ENCODE results near the gene NOS2. TPM values are rescaled to one million over a fixed set of nuclear protein-coding genes. Genes with fewer than 3 reads are reported as not detected.

Gene NOS2
- total and polyA plus RNA-seq, 3 donors from 2014 or later = 0.53 to 1.4 (median 0.87) TPM

DNA sequence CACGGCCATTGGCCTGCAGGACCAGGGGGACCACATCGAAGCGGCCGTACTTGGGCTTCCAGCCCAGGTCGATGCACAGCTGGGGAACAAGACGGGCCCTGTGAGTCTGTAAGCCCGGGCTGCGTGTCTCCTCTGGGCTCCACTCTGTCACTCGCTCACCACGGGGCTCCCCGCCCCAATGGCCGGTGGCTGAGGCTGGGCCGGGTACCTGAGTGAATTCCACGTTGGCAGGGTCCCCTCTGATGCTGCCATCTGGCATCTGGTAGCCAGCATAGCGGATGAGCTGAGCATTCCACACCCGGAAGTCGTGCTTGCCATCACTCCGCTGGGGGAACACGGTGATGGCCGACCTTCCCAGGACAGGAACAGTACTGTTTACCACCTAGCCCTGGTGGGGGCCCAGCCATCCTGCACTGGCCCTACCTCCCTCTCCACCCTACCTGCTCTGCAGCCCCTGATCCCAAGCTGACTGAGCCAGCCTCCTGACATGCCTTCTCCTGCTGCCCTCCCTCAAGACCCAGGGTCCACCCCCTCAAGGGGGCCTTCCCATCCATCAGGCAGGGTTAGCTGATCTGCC, 19.4 kb downstream of the NOS2 start:
- TF ChIP-seq POLR2A (IDR thresholded peaks at IDR 0.05) = no peak
- TF ChIP-seq, protein P1, sequence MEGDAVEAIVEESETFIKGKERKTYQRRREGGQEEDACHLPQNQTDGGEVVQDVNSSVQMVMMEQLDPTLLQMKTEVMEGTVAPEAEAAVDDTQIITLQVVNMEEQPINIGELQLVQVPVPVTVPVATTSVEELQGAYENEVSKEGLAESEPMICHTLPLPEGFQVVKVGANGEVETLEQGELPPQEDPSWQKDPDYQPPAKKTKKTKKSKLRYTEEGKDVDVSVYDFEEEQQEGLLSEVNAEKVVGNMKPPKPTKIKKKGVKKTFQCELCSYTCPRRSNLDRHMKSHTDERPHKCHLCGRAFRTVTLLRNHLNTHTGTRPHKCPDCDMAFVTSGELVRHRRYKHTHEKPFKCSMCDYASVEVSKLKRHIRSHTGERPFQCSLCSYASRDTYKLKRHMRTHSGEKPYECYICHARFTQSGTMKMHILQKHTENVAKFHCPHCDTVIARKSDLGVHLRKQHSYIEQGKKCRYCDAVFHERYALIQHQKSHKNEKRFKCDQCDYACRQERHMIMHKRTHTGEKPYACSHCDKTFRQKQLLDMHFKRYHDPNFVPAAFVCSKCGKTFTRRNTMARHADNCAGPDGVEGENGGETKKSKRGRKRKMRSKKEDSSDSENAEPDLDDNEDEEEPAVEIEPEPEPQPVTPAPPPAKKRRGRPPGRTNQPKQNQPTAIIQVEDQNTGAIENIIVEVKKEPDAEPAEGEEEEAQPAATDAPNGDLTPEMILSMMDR (IDR thresholded peaks at IDR 0.05) = no peak
- intact Hi-C loops (cut with DNase I; ENCODE audit: low total_unique reads) = no loop called here
- Histone ChIP-seq H3K4me1 (no peaks in the 10 kb centered on the region), H3K27me3 (no peaks in the 10 kb centered on the region), H3K27ac (no peak overlapping the region), H3K4me3 (no peak overlapping the region), H3K36me3 (ENCODE audit: low read depth, missing control alignments) (no peaks in the 10 kb centered on the region), H3K9me3 (no peaks in the 10 kb centered on the region)
- WGBS, 2 donors = 92 to 95% methylated on average over 10 to 20 of the region's 20 CpGs
- DNase-seq = no peak

DNA sequence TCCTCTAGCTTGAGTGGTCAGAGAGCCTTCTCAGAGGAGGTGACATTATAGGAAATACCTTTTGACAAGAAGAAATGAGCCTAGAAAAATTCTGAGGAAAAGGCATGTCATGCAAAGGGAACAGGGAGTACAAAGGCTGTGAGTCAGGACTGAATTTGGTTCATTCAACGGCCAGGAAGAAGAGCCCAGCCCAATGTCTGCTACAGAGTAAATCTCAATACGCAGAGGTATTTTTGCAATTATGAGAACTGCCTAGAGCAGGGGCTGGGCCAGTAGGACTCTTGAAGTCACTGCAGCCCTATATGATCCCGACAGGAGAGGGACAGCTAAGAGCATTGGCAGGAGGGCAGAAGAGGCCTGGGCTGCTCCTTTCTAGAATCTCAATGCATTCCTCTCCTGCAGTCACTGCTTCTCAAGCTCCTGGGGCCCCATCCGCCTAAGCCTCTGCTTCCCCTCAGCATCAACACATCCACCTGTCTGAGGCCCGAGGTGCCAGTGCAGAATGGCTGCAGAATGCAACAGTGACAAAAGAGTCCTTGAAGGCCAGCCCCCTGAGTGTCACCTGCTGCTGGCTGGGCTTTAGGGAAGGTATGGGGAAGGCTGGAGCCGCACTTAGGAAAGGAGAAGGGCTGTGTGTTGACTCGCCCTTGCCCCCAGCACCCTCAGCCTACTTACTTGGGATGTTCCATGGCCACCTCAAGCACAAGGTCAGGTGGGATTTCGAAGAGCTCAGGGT, 20.1 kb downstream of the NOS2 start:
- intact Hi-C loops (cut with DNase I; ENCODE audit: low total_unique reads) = no loop called here
- no peak for TF ChIP-seq POLR2A (IDR thresholded peaks at IDR 0.05)
- no peaks in the 10 kb centered on the region for H3K4me1 ChIP-seq
- H3K36me3 ChIP-seq (ENCODE audit: low read depth, missing control alignments) = no peaks in the 10 kb centered on the region
- no peak overlapping the region for H3K27ac ChIP-seq
- WGBS, 2 donors = 86 to 94% methylated on average over 8 of the region's 8 CpGs
- DNase-seq = no peak
- H3K4me3 ChIP-seq = no peak overlapping the region
- H3K27me3 ChIP-seq = no peaks in the 10 kb centered on the region
- H3K9me3 ChIP-seq = no peaks in the 10 kb centered on the region

DNA sequence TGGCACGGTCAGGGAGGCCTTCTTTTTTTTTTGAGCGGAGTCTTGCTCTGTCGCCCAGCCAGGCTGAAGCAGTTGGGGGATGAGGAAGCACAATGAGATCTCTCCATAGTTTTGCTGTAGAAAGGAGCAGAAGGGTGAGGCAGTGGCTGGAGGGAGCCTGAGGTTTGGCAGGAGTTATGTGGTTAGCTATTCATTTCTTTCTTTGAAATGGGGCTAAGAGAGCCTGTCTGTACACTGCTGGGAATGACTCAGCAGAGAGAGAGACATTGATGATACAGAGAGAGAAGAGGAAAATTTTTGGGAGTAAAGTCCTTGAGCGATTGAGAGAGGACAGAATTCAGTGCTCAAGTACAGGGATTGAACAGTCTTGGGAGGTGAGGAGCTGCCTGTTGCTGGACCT, 22.1 kb downstream of the NOS2 start:
- Histone ChIP-seq H3K27me3 (no peaks in the 10 kb centered on the region), H3K36me3 (ENCODE audit: low read depth, missing control alignments) (no peaks in the 10 kb centered on the region), H3K4me3 (no peak overlapping the region), H3K27ac (no peak overlapping the region), H3K9me3 (no peaks in the 10 kb centered on the region), H3K4me1 (no peaks in the 10 kb centered on the region)
- whole genome bisulfite sequencing, 2 donors = 84 to 85% methylated on average over 4 of the region's 4 CpGs
- intact Hi-C loops (cut with DNase I; ENCODE audit: low total_unique reads) = no loop called here
- no peak for TF ChIP-seq POLR2A (IDR thresholded peaks at IDR 0.05)
- TF ChIP-seq, protein P1 (IDR thresholded peaks at IDR 0.05) = no peak
- DNase-seq = no peak

DNA sequence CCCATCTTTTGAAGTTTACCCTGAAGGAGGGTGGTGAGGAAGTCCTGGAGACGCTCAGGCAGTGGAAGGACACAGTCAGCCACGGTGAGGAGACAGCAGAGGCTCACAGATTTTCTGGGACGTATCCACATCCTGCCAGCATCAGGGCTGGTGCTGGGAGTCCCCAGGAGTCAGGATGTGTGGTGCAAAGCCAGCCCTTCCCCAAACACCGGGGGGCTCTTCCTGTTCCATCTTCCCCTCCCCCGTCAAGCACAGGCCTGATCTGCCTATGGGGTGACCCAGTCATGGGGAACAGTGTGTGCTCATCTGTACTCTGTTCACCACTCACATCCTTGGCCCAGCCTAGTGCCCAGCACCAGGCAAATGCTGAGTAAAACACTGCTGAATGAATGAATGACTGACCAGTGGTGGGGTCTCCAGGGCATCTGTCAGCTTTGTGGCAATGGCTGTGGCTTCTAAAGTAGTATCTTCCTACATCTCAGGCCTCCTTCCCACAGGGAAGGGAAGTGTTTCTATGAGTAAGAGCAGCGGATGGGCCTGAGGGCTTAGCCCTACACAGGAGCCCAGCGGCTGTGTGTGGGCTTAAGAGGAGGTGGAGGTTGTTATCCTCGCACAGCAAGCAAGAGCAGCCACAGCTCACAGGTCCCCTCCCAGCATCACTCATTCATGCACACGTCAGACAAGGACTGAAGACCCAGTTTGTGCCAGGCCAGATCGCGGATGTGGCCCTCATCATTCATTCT, 23.3 kb downstream of the NOS2 start:
- DNase-seq = no peak
- TF ChIP-seq, protein P1 (IDR thresholded peaks at IDR 0.05) = no peak
- no peak for TF ChIP-seq POLR2A (IDR thresholded peaks at IDR 0.05)
- WGBS, 2 donors = 85 to 87% methylated on average over 11 of the region's 11 CpGs
- intact Hi-C loops (cut with DNase I; ENCODE audit: low total_unique reads) = no loop called here
- no peaks in the 10 kb centered on the region for H3K27me3 ChIP-seq
- no peaks in the 10 kb centered on the region for H3K36me3 ChIP-seq (ENCODE audit: low read depth, missing control alignments)
- no peaks in the 10 kb centered on the region for H3K4me1 ChIP-seq
- no peak overlapping the region for H3K27ac ChIP-seq
- no peaks in the 10 kb centered on the region for H3K9me3 ChIP-seq
- no peak overlapping the region for H3K4me3 ChIP-seq

DNA sequence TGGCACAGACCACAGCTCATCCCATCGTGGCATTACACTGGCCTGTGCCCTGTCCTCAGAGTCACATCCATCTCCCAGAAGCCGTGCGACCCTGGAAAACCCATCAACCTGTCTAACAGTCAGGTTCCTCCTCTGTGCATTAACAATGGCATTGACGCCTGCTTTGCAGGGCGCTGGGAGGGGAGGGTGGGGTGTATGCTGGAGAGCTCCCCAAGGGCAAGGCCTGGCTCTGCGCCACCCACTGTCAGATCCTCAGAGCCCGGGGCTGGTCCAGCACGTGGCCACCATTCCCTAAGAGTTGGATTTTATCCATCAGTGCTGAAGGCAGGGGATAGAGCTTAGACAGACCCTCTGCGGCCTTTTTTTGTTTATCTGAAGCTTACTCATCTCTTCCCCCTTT, 28.7 kb downstream of the NOS2 start:
- H3K4me1 ChIP-seq = no peaks in the 10 kb centered on the region
- H3K4me3 ChIP-seq = no peak overlapping the region
- H3K36me3 ChIP-seq (ENCODE audit: low read depth, missing control alignments) = no peaks in the 10 kb centered on the region
- intact Hi-C loops (cut with DNase I; ENCODE audit: low total_unique reads) = no loop called here
- H3K27ac ChIP-seq = no peak overlapping the region
- no peaks in the 10 kb centered on the region for H3K9me3 ChIP-seq
- 82% methylated on average over 8 to 9 of the region's 9 CpGs for WGBS, 2 donors
- no peaks in the 10 kb centered on the region for H3K27me3 ChIP-seq
- TF ChIP-seq, protein P1 (IDR thresholded peaks at IDR 0.05) = no peak
- no peak for TF ChIP-seq POLR2A (IDR thresholded peaks at IDR 0.05)
- DNase-seq = no peak
